ENCODE results near the gene TACR1. TPM values are rescaled to one million over a fixed set of nuclear protein-coding genes. Genes with fewer than 3 reads are reported as not detected.

The TACR1 gene
- total and polyA plus RNA-seq, 2 of the 4 experiments (the other 2 are of a cell fraction), result under 0.01 to 0.09 TPM

DNA sequence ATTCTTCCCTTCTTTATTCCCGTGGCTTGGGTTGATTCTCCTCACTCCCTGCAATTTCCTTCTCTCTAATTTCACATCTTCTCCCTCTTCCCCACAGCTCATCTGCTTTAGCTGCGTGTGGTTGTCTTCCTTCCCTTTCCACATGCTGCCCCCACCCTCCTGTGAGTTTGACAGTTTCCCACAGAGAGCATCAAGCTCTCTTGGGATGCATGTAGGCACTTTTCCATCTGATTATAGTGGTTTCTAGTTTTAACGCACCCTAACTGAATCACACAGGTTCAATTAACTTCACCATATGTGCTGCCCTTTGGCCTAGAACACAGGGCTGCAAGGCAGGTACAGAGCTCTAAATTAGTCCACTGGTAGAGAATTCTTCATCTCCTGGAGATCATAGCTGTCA lies 110.5 kb downstream of the TACR1 start:
- H3K27ac ChIP-seq (ENCODE audit: insufficient read depth, low read length), result no peak overlapping the region
- no peaks in the 10 kb centered on the region for H3K27me3 ChIP-seq (ENCODE audit: control insufficient read depth, insufficient read depth, low read length)
- no peak overlapping the region for H3K14ac ChIP-seq (replicated peaks; ENCODE audit: low read depth, low read length)
- no peaks in the 10 kb centered on the region for H3K9me1 ChIP-seq (ENCODE audit: insufficient read depth, low read length)
- ChIA-PET CTCF (interaction anchor here (2.0 kb wide), 1 partner anchor 11 kb away, joined by 7 read pairs; no protein-coding TSS in a partner anchor), POLR2A (ENCODE audit: unreplicated experiment) (no interaction called here)
- no CpG with 5 or more reads among the region's 3 CpGs for WGBS, 2 experiments (ENCODE audit: extremely low coverage in 2 of 2, insufficient read length in 1 of 2)
- H2BK120ac ChIP-seq (ENCODE audit: low read depth, low read length), result no peak overlapping the region
- H4K5ac ChIP-seq (ENCODE audit: low read depth, low read length), result no peak overlapping the region
- DNase-seq (no peak), ATAC-seq (ENCODE audit: low read depth) (no peak)
- H3K9me3 ChIP-seq (ENCODE audit: control insufficient read depth, insufficient read depth, low read length), result no peaks in the 10 kb centered on the region
- no peaks in the 10 kb centered on the region for H3K4me1 ChIP-seq (ENCODE audit: control insufficient read depth, insufficient read depth, low read length)
- H2AK9ac ChIP-seq (replicated peaks; ENCODE audit: low read depth, low read length, poor library complexity), result no peak overlapping the region
- no peak overlapping the region for H3K23ac ChIP-seq (ENCODE audit: low read depth, low read length)
- TF ChIP-seq, protein P1, sequence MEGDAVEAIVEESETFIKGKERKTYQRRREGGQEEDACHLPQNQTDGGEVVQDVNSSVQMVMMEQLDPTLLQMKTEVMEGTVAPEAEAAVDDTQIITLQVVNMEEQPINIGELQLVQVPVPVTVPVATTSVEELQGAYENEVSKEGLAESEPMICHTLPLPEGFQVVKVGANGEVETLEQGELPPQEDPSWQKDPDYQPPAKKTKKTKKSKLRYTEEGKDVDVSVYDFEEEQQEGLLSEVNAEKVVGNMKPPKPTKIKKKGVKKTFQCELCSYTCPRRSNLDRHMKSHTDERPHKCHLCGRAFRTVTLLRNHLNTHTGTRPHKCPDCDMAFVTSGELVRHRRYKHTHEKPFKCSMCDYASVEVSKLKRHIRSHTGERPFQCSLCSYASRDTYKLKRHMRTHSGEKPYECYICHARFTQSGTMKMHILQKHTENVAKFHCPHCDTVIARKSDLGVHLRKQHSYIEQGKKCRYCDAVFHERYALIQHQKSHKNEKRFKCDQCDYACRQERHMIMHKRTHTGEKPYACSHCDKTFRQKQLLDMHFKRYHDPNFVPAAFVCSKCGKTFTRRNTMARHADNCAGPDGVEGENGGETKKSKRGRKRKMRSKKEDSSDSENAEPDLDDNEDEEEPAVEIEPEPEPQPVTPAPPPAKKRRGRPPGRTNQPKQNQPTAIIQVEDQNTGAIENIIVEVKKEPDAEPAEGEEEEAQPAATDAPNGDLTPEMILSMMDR (conservative IDR thresholded peaks at IDR 0.05; ENCODE audit: low read depth, low read length), result no peak
- TF ChIP-seq RAD21 (IDR thresholded peaks at IDR 0.05; ENCODE audit: low read length) (no peak), MAFK (IDR thresholded peaks at IDR 0.05; ENCODE audit: low read depth, low read length) (no peak), MAZ (IDR thresholded peaks at IDR 0.05; ENCODE audit: borderline replicate concordance, low read depth, low read length) (no peak), RCOR1 (IDR thresholded peaks at IDR 0.05; ENCODE audit: insufficient replicate concordance, low read length) (no peak), CHD1 (IDR thresholded peaks at IDR 0.05; ENCODE audit: low read depth, low read length) (no peak), FOS (IDR thresholded peaks at IDR 0.05; ENCODE audit: low read depth, low read length) (no peak), BHLHE40 (IDR thresholded peaks at IDR 0.05; ENCODE audit: low read depth, low read length) (no peak), USF2 (IDR thresholded peaks at IDR 0.05; ENCODE audit: low read depth, low read length) (no peak), CEBPB (IDR thresholded peaks at IDR 0.05; ENCODE audit: low read depth, low read length) (no peak), POLR2A (IDR thresholded peaks at IDR 0.05; ENCODE audit: low read depth, low read length) (no peak), NFE2L2 (IDR thresholded peaks at IDR 0.05; ENCODE audit: low read depth, low read length) (no peak), RFX5 (IDR thresholded peaks at IDR 0.05; ENCODE audit: low read depth, low read length) (no peak), MXI1 (IDR thresholded peaks at IDR 0.05; ENCODE audit: borderline replicate concordance, low read depth, low read length) (no peak), SMC3 (IDR thresholded peaks at IDR 0.05; ENCODE audit: low read depth, low read length) (no peak)
- TF ChIP-seq, protein P2, sequence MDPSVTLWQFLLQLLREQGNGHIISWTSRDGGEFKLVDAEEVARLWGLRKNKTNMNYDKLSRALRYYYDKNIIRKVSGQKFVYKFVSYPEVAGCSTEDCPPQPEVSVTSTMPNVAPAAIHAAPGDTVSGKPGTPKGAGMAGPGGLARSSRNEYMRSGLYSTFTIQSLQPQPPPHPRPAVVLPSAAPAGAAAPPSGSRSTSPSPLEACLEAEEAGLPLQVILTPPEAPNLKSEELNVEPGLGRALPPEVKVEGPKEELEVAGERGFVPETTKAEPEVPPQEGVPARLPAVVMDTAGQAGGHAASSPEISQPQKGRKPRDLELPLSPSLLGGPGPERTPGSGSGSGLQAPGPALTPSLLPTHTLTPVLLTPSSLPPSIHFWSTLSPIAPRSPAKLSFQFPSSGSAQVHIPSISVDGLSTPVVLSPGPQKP (IDR thresholded peaks at IDR 0.05; ENCODE audit: borderline replicate concordance, low read depth, low read length), result no peak
- H3K9ac ChIP-seq (ENCODE audit: low read depth, low read length), result no peak overlapping the region
- no peak overlapping the region for H2BK5ac ChIP-seq (ENCODE audit: low read depth, low read length, poor library complexity, severe bottlenecking)
- H4K8ac ChIP-seq (ENCODE audit: low read depth in 2 of 2, low read length in 2 of 2), result no peak overlapping the region
- no peak overlapping the region for H3K4ac ChIP-seq (ENCODE audit: low read depth, low read length)
- BruUV-seq (replicated peaks), result no TSS peak
- H4K91ac ChIP-seq (ENCODE audit: insufficient read depth, low read depth, low read length), result no peak overlapping the region
- no peak overlapping the region for H2BK20ac ChIP-seq (ENCODE audit: low read depth, low read length)
- no peaks in the 10 kb centered on the region for H3K79me1 ChIP-seq (ENCODE audit: low read depth in 1 of 2, low read length in 2 of 2)
- H3K4me3 ChIP-seq (ENCODE audit: insufficient read depth, low read depth, low read length), result no peak overlapping the region
- H2AFZ ChIP-seq (replicated peaks; ENCODE audit: low read length, poor library complexity), result no peak overlapping the region
- no peak overlapping the region for H3K4me2 ChIP-seq (ENCODE audit: low read depth, low read length)
- dilution Hi-C loops (cut with HindIII; ENCODE audit: low sequenced_read_pairs, unreplicated experiment), result no loop called here
- H3K56ac ChIP-seq (ENCODE audit: extremely low read depth, insufficient read depth, low read length), result no peak overlapping the region
- intact Hi-C loops (cut with micrococcal nuclease), result no loop called here
- in situ Hi-C loops (cut with MboI; ENCODE audit: low sequenced_read_pairs), result no loop called here
- H4K20me1 ChIP-seq (ENCODE audit: insufficient read depth, low read length), result no peaks in the 10 kb centered on the region
- no peak overlapping the region for H2AK5ac ChIP-seq (ENCODE audit: low read depth, low read length)
- no peaks in the 10 kb centered on the region for H3K36me3 ChIP-seq (ENCODE audit: control insufficient read depth, insufficient read depth, low read length)
- H2BK15ac ChIP-seq (ENCODE audit: low read depth, low read length), result no peak overlapping the region
- H3K18ac ChIP-seq (ENCODE audit: low read depth, low read length), result no peak overlapping the region
